Measurements from ENCODE around the gene HEMK1.

Gene HEMK1

DNA sequence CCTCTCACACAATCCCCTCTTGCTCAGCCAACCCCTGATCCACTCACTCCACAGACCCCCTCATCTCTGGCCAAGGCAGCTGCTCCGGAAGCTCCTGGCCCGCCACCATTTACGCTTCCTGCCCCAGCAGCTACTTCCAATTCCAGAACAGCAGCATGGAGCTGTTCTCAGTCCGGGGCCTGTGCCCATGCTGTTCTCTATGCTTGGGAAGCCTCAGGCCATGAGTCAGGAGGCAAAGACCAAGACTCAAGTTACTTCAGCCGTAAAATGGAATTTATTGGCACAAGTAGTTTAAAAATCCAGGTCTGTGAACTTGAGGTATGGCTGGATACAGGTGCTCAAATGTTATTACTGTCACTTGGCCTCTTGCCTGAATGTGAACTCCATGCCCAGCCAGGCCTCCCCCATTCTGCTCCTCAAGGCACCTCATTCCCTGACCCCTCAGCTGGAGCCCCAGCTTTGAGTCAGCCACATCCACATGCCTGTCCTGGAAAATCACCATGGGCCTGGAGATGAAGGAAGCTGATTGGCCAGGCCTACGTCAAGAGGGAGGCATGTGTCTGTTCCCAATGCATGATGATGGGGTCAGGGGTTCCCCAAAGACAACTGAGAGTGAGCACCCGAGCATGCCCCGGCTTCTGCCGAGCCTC is 34.5 kb upstream of the HEMK1 start:
- H3K4me3 ChIP-seq (ENCODE audit: control insufficient read depth, low read depth, low read length): no peak overlapping the region
- DNase-seq (ENCODE audit: low read depth): no peak
- TF ChIP-seq, protein P1, sequence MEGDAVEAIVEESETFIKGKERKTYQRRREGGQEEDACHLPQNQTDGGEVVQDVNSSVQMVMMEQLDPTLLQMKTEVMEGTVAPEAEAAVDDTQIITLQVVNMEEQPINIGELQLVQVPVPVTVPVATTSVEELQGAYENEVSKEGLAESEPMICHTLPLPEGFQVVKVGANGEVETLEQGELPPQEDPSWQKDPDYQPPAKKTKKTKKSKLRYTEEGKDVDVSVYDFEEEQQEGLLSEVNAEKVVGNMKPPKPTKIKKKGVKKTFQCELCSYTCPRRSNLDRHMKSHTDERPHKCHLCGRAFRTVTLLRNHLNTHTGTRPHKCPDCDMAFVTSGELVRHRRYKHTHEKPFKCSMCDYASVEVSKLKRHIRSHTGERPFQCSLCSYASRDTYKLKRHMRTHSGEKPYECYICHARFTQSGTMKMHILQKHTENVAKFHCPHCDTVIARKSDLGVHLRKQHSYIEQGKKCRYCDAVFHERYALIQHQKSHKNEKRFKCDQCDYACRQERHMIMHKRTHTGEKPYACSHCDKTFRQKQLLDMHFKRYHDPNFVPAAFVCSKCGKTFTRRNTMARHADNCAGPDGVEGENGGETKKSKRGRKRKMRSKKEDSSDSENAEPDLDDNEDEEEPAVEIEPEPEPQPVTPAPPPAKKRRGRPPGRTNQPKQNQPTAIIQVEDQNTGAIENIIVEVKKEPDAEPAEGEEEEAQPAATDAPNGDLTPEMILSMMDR (conservative IDR thresholded peaks at IDR 0.05; ENCODE audit: control insufficient read depth, insufficient read depth, low read depth, low read length): no peak

DNA sequence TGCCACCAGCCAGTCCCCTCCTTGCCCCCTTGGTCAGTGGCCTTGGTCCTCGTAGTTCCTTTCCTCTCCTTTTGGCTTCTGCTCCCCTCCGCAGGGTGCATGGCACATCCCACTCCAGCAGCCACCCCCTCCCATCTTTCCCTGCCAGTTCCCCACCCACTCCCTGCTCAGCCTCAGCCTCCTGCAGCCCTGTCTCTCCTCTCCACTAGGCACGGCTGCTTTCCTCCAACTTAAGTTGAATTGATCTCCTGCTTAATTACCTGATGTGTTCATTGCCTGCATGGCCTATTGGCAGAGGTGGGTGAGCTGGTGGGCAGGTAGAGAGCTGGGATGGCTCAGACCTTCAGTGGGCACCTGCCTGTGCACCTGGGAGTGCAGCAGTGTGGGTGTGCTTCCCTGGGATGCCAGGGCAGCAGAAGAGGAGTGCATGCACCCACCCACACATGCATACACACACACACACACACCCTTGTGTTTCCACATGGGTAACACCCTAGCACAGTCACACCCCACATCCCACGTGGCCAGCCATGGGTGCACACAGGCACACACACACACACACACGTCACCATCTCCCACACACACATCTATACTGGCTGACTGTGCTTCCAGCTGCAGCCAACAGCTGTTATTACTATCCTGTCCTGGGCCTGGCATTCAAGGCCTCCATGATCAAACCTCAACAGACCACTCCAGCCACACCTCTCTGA is 32.7 kb upstream of the HEMK1 start:
- H3K4me3 ChIP-seq (ENCODE audit: control insufficient read depth, low read depth, low read length): no peak overlapping the region
- DNase-seq (ENCODE audit: low read depth): peak; percentile 55
- TF ChIP-seq, protein P1 (conservative IDR thresholded peaks at IDR 0.05; ENCODE audit: control insufficient read depth, insufficient read depth, low read depth, low read length): no peak

DNA sequence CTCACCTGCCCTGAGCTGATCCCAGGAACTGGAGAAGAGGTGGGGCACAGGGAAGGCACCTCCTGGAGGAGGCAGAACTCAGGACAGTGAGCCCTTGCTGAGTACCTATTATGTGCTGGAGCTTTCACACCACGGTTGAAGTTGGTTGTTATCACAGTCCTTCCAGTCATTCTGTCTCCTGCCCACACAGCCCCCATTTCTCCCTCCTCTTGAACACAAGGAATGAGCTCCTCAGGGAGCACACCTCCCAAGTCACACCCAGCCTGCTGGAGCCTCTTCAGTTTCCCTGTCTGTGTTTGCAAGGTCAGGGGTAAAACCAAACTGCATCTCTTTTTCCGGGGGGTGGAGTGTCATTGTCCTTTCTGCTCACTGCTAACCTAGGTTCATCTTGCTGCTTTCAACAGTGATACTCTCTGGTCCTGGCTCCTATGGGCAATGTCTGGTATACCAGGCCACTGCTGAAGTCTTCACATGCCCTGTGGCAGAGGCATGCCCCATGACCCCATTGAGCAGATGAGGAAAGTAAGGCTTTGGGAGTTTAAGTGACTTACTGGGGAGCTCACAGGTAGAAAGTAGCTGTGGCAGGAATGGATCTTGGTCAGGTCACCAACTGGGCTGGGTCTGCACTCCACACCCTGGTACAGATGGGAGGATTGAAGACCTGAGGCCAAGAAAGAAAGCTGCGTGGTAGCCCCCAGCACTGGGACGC is 31.7 kb upstream of the HEMK1 start:
- TF ChIP-seq, protein P1 (conservative IDR thresholded peaks at IDR 0.05; ENCODE audit: control insufficient read depth, insufficient read depth, low read depth, low read length): no peak
- DNase-seq (ENCODE audit: low read depth): no peak
- no peak overlapping the region for H3K4me3 ChIP-seq (ENCODE audit: control insufficient read depth, low read depth, low read length)

DNA sequence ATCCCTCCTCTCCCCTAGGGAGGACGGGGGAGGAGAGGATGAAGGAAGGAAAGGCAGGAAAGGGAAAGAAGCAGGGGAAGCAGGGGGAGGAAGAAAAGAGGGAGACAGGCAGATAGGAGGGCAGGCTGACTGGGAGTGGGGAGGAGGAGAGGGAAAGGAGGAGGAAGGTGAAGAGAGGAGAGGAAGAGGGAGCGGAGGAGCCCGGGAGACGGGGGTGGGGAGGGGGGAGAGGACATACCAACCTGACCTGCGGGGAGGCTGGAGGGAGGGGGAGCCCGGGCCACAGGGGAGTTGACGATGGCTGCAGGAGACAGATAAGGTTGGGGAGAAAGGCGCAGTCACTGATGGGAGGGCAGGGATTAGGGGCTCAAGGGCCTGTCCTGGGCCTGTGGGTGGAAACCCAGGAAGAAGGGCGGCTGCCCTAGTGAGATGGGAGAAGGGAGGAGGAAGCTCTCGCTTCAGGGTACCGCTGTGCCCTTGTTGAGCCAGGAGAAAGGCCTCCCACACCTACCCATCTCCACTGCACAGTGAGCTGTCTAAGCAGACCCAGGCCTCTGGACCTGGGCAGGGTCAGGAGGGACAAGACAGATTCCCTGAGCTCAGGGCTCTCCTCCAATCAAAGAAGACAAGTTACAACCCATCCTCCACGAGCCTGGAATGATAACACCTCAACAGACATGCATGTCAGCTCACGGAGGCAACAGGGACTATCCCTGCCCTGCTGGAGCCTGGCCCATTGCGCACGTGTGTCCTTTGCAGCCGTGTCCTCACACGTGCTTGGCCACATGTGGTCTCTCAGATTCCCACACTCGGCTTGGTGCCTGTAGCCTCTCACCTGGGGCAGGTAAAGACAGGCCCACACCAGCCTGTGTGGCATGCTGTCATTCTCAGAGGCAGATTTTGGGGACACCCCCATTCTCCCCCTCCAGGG is 29.7 kb upstream of the HEMK1 start:
- DNase-seq (ENCODE audit: low read depth): no peak
- no peak overlapping the region for H3K4me3 ChIP-seq (ENCODE audit: control insufficient read depth, low read depth, low read length)
- TF ChIP-seq, protein P1 (conservative IDR thresholded peaks at IDR 0.05; ENCODE audit: control insufficient read depth, insufficient read depth, low read depth, low read length): no peak

DNA sequence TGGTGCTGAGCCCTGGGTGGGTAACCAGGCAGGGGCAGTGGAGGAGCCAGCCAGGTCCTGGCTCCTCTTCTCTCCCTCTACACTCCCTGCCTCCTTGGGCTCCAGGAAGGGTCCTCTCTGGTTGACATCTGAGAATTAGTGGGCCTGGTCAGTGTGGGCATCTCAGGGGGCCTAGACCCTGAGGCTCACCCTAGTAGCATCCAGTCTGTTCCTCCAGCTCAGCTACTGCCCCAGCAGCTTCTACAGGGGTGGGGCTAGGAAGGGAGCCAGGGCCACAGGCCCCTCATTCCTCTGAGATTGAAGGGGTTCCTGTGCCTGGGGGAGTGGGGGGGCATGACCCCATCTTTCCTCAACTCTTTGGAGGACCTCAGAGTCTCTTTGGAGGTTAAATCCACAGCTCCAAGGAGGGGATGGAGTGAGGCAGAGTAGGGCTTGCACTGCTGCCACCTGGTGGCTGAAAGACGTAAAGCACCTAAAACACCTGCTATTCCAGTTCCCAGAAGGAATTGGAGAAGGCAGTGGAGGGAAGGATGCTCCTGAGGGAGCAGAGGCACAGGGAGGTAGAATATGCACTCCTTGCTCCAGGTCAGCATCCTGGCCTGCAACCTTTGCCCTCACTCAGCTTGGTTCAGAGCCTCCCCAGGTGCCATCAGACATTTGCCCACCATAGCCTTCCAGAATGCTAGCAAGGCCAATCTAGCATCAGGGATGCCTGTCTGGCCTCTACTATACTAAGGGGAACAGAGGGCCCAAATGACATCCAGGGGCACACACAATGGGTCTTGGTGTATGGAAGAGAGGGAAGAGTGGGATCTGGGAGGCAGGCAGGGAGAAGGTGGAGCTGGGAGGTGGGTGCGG is 26.9 kb upstream of the HEMK1 start:
- DNase-seq (ENCODE audit: low read depth): peak; percentile 54
- TF ChIP-seq, protein P1 (conservative IDR thresholded peaks at IDR 0.05; ENCODE audit: control insufficient read depth, insufficient read depth, low read depth, low read length): peak; percentile 91
- no peak overlapping the region for H3K4me3 ChIP-seq (ENCODE audit: control insufficient read depth, low read depth, low read length)
